Lower leg skin (tissue), 4 donors: ENCODE results near the gene IMMP2L. TPM values are rescaled to one million over a fixed set of nuclear protein-coding genes. Genes with fewer than 3 reads are reported as not detected.

Experiments used
- DNase-seq, 2 donors: peaks; one replicate each; pipeline ENCODE4 v3.0.0-alpha.2; 2019; ENCODE audit warnings: low spot score in 2 of 2
- H3K4me3 ChIP-seq: fragments of 200-600 bp; sonication (generic); 2 replicates; pipeline ENCODE4 v1.5.1; 2017; ENCODE audit warnings: mild to moderate bottlenecking, low read depth; ENCODE audit not compliant: poor library complexity, severe bottlenecking
- CTCF ChIP-seq, 3 donors: fragments of 450-650 bp; IDR thresholded peaks; one replicate each; pipeline ENCODE4 v1.5.1; 2016; ENCODE audit warnings: antibody characterized with exemption in 3 of 3, mild to moderate bottlenecking in 3 of 3, moderate library complexity in 2 of 3
- POLR2A ChIP-seq, 2 donors: fragments of 450-650 bp; IDR thresholded peaks; one replicate each; pipeline ENCODE4 v1.6.1; 2016 to 2017; ENCODE audit warnings: antibody characterized with exemption in 2 of 2, mild to moderate bottlenecking in 1 of 2, moderate library complexity in 1 of 2
- WGBS, 2 donors: methylation state at CpG; one replicate each; pipeline ENCODE4 v1.1.5; 2018; 5-methylcytosine and 5-hydroxymethylcytosine counted together
- intact Hi-C: fragments of 100-400 bp; cut with DNase I; formaldehyde crosslinking; loops from one replicate; pipeline ENCODE4 v1.15.0; 2023; ENCODE audit warnings: low total_unique reads
- total RNA-seq, 4 donors: library from RNA; depleted of rRNA; stranded (reverse); fragments of >200 nt; gene quantifications; one replicate each; pipeline ENCODE4 v1.1.0, GENCODE V29; 2016

The IMMP2L gene
- total RNA-seq, 4 donors from 2014 or later = 13.6 to 16.8 (median 16.4) TPM

GRCh38 chr7:110875346-110875745 is 686.9 kb downstream of the IMMP2L start:
- H3K4me3 ChIP-seq = no peak overlapping the region

GRCh38 chr7:110871856-110872255 is 690.4 kb downstream of the IMMP2L start:
- intact Hi-C loops = no loop called here
- DNase-seq = no peak
- no peak for TF ChIP-seq CTCF (IDR thresholded peaks at IDR 0.05)
- TF ChIP-seq POLR2A (IDR thresholded peaks at IDR 0.05) = no peak
- H3K4me3 ChIP-seq = no peak overlapping the region
- 93 to 94% methylated on average over 1 of the region's 1 CpG for WGBS, 2 donors

More at GRCh38 chr7:110875346-110875745, 686.9 kb downstream of the IMMP2L start:
- intact Hi-C loops = no loop called here
- WGBS, 2 donors = 81 to 82% methylated on average over 1 of the region's 1 CpG
- TF ChIP-seq CTCF (IDR thresholded peaks at IDR 0.05) (no peak), POLR2A (IDR thresholded peaks at IDR 0.05) (no peak)
- DNase-seq = no peak

GRCh38 chr7:110870926-110871325 is 691.4 kb downstream of the IMMP2L start:
- DNase-seq = no peak
- 86 to 90% methylated on average over 6 of the region's 6 CpGs for WGBS, 2 donors
- H3K4me3 ChIP-seq = no peak overlapping the region
- TF ChIP-seq POLR2A (IDR thresholded peaks at IDR 0.05) = no peak
- no peak for TF ChIP-seq CTCF (IDR thresholded peaks at IDR 0.05)
- intact Hi-C loops = no loop called here

- TF ChIP-seq POLR2A (IDR thresholded peaks at IDR 0.05) = no peak
- TF ChIP-seq CTCF (IDR thresholded peaks at IDR 0.05) = no peak
- no peak for DNase-seq
- intact Hi-C loops = no loop called here
- no peak overlapping the region for H3K4me3 ChIP-seq
These were observed 693.8 kb downstream of the IMMP2L start for GRCh38 chr7:110868458-110868857.

GRCh38 chr7:110867771-110868170 is 694.5 kb downstream of the IMMP2L start:
- H3K4me3 ChIP-seq = no peak overlapping the region
- 93 to 97% methylated on average over 4 of the region's 4 CpGs for WGBS, 2 donors
- no peak for DNase-seq
- TF ChIP-seq CTCF (IDR thresholded peaks at IDR 0.05) (no peak), POLR2A (IDR thresholded peaks at IDR 0.05) (no peak)
- intact Hi-C loops = no loop called here

GRCh38 chr7:110863258-110863657 is 699.0 kb downstream of the IMMP2L start:
- no peak for DNase-seq
- TF ChIP-seq CTCF (IDR thresholded peaks at IDR 0.05) = no peak
- TF ChIP-seq POLR2A (IDR thresholded peaks at IDR 0.05) = no peak
- intact Hi-C loops = no loop called here
- WGBS, 2 donors = 97 to 98% methylated on average over 2 of the region's 2 CpGs
- no peak overlapping the region for H3K4me3 ChIP-seq
